HG03571 (cell line): ENCODE data around the gene SPAM1.
"Not testable (repeated sequence)": the region's sequence is repeated elsewhere in the genome, so short reads cannot be mapped to it uniquely, and the experiment has no call there.

Source experiments
- ATAC-seq: cut with Tn5 transposase; IDR thresholded peaks from one replicate; pipeline ENCODE4 v1.9.1; 2021; ENCODE audit not compliant: unreplicated experiment

SPAM1 gene

GRCh38 chr7:123924941-123925340 is at the start of gene SPAM1:
TSS of gene SPAM1 (plus strand) at chr7:123925241. CDS start at chr7:123953571, 28,330 bp downstream.
- no peak for ATAC-seq

- ATAC-seq = no peak
Observed at GRCh38 chr7:123876557-123877256, 48.3 kb upstream of the SPAM1 start.

- no peak for ATAC-seq
Observed at GRCh38 chr7:123879628-123880027, 45.4 kb upstream of the SPAM1 start.

GRCh38 chr7:123881300-123881699 is 43.7 kb upstream of the SPAM1 start:
- no peak for ATAC-seq

GRCh38 chr7:123883154-123883553 is 41.9 kb upstream of the SPAM1 start:
- ATAC-seq = no peak

GRCh38 chr7:123888192-123888591 is 36.8 kb upstream of the SPAM1 start:
- ATAC-seq = no peak

GRCh38 chr7:123894753-123895152 is 30.3 kb upstream of the SPAM1 start:
- not testable (repeated sequence) for ATAC-seq

- no peak for ATAC-seq
Observed at GRCh38 chr7:123901101-123901500, 23.9 kb upstream of the SPAM1 start.

GRCh38 chr7:123905714-123906113 is 19.3 kb upstream of the SPAM1 start:
- ATAC-seq = no peak

GRCh38 chr7:123916240-123916724 is 8.8 kb upstream of the SPAM1 start:
- peak; percentile 50 for ATAC-seq

GRCh38 chr7:123917878-123918277 is 7.2 kb upstream of the SPAM1 start:
- no peak for ATAC-seq

GRCh38 chr7:123918309-123918708 is 6.7 kb upstream of the SPAM1 start:
- ATAC-seq = no peak

GRCh38 chr7:123923599-123923998 is 1.4 kb upstream of the SPAM1 start:
- no peak for ATAC-seq

GRCh38 chr7:123929107-123929506 is 4.1 kb downstream of the SPAM1 start:
- no peak for ATAC-seq

GRCh38 chr7:123929655-123930054 is 4.6 kb downstream of the SPAM1 start:
- ATAC-seq = no peak

- ATAC-seq = no peak
Observed at GRCh38 chr7:123935436-123936381, 10.7 kb downstream of the SPAM1 start.

GRCh38 chr7:123936388-123936787 is 11.3 kb downstream of the SPAM1 start:
- ATAC-seq = no peak

- no peak for ATAC-seq
Observed at GRCh38 chr7:123939784-123940183, 14.7 kb downstream of the SPAM1 start.

GRCh38 chr7:123941391-123942180 is 16.5 kb downstream of the SPAM1 start:
- ATAC-seq = no peak

GRCh38 chr7:123944395-123944794 is 19.4 kb downstream of the SPAM1 start:
- ATAC-seq = no peak

- no peak for ATAC-seq
Observed at GRCh38 chr7:123945938-123946337, 20.9 kb downstream of the SPAM1 start.
